Measurements from ENCODE around the gene HMGA1. TPM values are rescaled to one million over a fixed set of nuclear protein-coding genes. Genes with fewer than 3 reads are reported as not detected.
"Not testable (repeated sequence)": the region's sequence is repeated elsewhere in the genome, so short reads cannot be mapped to it uniquely, and the experiment has no call there.

HMGA1 gene
- total RNA-seq, 2 experiments from 2014 or later, result 803 to 814 TPM

DNA sequence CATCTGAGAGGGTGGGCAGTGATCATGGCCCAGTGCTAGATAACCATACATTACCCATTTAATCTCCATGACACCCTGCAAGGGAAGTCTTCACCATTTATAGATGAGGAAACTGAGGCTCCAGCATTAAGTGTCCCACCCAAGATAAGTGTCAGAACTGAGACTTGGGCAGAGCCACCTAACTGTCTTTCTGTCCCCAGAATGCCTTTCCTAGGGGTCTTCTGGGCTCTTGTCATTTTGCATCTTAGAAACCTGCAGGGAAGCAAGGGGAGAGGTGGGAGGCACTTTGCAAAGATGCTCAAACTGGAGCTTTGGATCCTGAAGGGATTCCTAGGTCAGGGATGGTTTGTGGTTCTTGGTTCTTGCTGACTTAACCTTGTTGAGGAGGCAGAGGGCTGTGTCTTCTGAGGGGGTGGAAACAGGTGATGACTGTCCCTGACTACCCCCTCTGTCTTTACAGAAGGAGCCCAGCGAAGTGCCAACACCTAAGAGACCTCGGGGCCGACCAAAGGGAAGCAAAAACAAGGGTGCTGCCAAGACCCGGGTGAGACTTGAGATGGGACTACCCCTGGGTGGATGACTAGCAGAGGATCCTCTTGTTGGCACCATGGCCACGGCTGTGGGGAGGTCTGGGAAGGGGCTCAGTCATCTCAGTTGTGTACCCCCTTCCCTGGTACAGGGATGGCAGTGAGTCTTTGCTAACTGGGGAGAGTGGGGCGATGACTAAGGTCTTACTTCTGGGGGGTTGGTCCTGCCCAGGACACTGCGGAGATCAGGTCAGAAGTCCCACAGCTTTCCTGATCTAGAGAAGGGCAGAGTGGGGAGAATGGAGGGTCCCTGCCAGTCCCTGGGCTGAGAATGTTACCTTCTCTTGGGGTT, 5.8 kb downstream of the HMGA1 start:
- no peaks in the 10 kb centered on the region for H3K27me3 Mint-ChIP-seq
- H3K9me3 Mint-ChIP-seq, result no peaks in the 10 kb centered on the region
- DNase-seq, result no peak
- peak overlapping the region; percentile 88 for H3K27ac Mint-ChIP-seq
- H3K36me3 Mint-ChIP-seq, result peaks cover 57% of the 10 kb centered on the region
- peaks cover 79% of the 10 kb centered on the region for H3K4me1 Mint-ChIP-seq
- H3K4me3 Mint-ChIP-seq, result peak overlapping the region; percentile 59

DNA sequence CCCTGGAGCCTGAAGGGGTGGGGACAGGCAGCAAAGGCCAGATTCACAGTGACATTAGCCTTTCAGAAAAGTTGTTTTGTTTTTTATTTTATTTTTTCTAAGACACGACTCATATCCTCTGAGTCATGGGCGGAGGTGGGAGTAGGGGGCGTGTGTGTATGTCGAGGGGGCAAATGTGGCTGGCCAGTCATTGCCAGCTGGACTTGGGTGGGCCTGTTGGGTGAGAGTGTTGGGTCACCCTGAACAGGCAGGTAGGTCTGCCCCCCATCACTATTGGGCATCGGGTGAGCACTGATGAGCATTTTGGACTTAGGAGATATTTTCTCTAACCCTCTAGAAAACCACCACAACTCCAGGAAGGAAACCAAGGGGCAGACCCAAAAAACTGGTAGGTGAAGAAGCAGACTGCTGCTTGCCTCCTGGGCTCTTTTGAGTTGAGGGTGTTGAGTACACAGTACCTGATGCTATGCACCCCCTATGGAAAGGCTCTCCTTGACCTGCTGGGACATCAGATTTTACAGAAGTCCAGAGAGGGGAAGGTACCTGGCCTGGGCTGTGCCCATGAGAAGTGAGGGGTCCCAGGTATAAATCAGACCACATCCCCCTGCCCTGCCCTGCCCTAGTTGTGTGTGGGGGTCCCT, 6.6 kb downstream of the HMGA1 start:
- Mint-ChIP-seq H3K27me3 (no peaks in the 10 kb centered on the region), H3K27ac (peak overlapping the region; percentile 88), H3K9me3 (no peaks in the 10 kb centered on the region), H3K36me3 (peaks cover 54% of the 10 kb centered on the region), H3K4me1 (peaks cover 87% of the 10 kb centered on the region), H3K4me3 (peak overlapping the region; percentile 59)
- no peak for DNase-seq

DNA sequence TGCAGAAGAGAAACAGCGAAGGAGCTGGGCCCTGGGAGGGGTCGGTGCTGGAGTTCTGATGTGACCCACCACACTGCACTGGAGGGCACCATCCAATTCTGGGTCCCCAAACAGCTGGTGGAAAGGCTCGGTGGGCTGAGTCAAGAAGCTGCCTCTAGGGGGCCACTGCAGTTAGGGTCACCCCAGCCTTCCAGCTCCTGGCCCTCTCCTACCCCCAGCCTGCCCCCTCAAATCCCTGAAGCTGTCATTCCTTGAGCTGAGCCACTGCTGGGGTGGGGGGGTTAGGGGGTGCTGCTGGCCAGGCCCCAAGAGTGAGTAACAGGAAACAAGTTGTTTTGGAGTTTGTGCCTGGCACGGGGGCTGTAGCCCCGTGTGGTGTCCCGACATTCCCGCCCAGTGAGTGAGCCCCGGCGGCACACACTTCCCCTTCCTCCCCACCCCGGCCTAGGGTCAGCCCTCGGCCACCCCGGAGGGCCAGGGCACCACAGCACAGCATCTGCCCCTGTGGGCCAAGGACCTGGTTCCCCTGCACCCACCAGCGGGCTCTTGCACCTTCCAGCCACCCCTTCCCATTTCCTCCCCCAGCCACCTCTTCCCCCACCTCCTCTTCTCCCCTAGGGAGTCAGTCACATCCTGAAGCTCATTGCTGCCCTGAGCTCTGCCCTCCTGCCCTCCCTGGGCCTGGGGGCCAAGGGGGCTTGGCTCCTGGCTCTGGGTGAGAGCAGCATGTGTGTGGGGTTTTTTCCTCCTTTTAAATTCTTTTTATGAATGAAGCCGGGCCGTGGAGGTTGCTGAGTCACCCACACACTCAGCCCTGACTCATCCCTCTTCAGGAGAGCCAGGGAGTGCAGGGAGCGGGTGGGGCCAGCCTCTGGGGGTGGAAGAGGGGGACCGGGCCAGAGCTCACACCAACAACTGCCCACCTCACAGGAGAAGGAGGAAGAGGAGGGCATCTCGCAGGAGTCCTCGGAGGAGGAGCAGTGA, 7.5 kb downstream of the HMGA1 start:
- peaks cover 46% of the 10 kb centered on the region for H3K36me3 Mint-ChIP-seq

DNA sequence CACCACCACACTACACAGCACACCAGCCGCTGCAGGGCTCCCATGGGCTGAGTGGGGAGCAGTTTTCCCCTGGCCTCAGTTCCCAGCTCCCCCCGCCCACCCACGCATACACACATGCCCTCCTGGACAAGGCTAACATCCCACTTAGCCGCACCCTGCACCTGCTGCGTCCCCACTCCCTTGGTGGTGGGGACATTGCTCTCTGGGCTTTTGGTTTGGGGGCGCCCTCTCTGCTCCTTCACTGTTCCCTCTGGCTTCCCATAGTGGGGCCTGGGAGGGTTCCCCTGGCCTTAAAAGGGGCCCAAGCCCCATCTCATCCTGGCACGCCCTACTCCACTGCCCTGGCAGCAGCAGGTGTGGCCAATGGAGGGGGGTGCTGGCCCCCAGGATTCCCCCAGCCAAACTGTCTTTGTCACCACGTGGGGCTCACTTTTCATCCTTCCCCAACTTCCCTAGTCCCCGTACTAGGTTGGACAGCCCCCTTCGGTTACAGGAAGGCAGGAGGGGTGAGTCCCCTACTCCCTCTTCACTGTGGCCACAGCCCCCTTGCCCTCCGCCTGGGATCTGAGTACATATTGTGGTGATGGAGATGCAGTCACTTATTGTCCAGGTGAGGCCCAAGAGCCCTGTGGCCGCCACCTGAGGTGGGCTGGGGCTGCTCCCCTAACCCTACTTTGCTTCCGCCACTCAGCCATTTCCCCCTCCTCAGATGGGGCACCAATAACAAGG, 8.5 kb downstream of the HMGA1 start:
- not testable (repeated sequence) for H3K27me3 Mint-ChIP-seq, H3K9me3 Mint-ChIP-seq, H3K4me3 Mint-ChIP-seq, DNase-seq
- Mint-ChIP-seq H3K4me1 (peaks cover 76% of the 10 kb centered on the region), H3K36me3 (peaks cover 39% of the 10 kb centered on the region), H3K27ac (peak overlapping the region; percentile 58)

More for the DNA sequence above, 7.5 kb downstream of the HMGA1 start:
- DNase-seq, result peak; percentile 64
- peaks cover 82% of the 10 kb centered on the region for H3K4me1 Mint-ChIP-seq
- peak overlapping the region; percentile 88 for H3K27ac Mint-ChIP-seq
- H3K9me3 Mint-ChIP-seq, result no peaks in the 10 kb centered on the region
- peak overlapping the region; percentile 59 for H3K4me3 Mint-ChIP-seq
- H3K27me3 Mint-ChIP-seq, result no peaks in the 10 kb centered on the region

DNA sequence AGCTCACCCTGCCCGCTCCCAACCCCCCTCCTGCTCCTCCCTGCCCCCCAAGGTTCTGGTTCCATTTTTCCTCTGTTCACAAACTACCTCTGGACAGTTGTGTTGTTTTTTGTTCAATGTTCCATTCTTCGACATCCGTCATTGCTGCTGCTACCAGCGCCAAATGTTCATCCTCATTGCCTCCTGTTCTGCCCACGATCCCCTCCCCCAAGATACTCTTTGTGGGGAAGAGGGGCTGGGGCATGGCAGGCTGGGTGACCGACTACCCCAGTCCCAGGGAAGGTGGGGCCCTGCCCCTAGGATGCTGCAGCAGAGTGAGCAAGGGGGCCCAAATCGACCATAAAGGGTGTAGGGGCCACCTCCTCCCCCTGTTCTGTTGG, 9.1 kb downstream of the HMGA1 start:
- not testable (repeated sequence) for DNase-seq, H3K27me3 Mint-ChIP-seq, H3K9me3 Mint-ChIP-seq
- H3K27ac Mint-ChIP-seq, result peak overlapping the region; percentile 58
- peaks cover 37% of the 10 kb centered on the region for H3K36me3 Mint-ChIP-seq
- H3K4me3 Mint-ChIP-seq, result peak overlapping the region; percentile 23
- peaks cover 72% of the 10 kb centered on the region for H3K4me1 Mint-ChIP-seq

DNA sequence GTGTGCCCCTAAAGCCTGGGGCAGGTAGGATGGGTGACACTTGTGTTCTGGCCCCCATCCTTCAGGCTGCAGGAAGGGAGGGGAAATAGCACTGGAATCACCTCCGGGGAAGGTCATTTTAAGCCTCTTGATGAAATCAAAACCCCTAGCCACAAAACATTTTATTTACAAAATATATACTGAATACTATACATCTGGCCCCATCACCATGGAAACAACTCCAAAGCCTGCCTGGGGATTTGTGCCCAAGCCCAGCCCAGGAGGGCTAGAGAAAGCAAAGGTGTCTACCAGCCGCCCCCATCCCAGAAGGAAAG, 9.5 kb downstream of the HMGA1 start:
- Mint-ChIP-seq H3K4me3 (no peak overlapping the region), H3K9me3 (no peaks in the 10 kb centered on the region), H3K27ac (peak overlapping the region; percentile 71), H3K27me3 (no peaks in the 10 kb centered on the region), H3K36me3 (peaks cover 33% of the 10 kb centered on the region), H3K4me1 (peaks cover 67% of the 10 kb centered on the region)
- no peak for DNase-seq

DNA sequence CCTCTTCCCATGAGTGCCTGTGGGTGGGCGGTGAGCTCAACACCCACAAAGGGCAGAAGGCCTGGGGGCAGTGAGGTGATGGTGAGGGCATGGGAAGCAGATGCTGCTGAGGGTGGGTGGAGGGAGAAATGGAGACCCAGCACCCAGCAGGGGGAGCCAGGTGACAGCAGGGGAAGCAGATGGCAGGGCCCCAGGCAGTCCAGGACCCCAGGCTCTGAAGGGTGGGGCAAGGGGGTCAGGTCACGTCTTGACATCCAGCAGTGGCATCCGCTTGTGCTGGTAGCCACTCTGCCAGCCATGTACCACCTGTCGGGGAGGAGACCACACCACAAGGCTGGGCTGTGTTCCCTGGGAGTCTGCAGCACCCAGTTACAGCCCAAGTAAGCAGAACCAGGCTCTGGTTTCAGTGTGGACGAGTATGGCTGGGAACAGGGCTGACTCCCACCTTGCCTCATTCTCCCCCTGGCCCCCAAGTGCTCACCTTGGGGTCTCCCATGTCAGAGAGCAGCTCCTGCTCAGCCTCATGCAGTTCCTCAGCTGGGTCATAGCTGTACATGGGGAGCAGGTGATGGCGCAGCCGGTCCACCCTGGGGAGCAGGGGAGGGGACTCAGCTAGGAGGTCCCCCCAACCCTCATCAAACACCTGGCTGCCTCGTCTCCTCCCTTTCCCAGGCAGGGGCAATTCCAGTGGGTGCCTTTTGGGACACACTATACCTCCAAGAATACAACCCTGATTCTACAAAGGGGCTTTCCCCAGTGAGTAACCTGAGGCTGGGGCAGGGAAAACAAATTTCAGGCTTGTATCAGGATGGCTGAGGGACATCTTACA, 10.1 kb downstream of the HMGA1 start:
- DNase-seq, result peak; percentile 66
- Mint-ChIP-seq H3K4me1 (peaks cover 61% of the 10 kb centered on the region), H3K36me3 (peaks cover 27% of the 10 kb centered on the region), H3K27me3 (no peaks in the 10 kb centered on the region), H3K9me3 (no peaks in the 10 kb centered on the region), H3K4me3 (peak overlapping the region; percentile 29), H3K27ac (peak overlapping the region; percentile 71)

DNA sequence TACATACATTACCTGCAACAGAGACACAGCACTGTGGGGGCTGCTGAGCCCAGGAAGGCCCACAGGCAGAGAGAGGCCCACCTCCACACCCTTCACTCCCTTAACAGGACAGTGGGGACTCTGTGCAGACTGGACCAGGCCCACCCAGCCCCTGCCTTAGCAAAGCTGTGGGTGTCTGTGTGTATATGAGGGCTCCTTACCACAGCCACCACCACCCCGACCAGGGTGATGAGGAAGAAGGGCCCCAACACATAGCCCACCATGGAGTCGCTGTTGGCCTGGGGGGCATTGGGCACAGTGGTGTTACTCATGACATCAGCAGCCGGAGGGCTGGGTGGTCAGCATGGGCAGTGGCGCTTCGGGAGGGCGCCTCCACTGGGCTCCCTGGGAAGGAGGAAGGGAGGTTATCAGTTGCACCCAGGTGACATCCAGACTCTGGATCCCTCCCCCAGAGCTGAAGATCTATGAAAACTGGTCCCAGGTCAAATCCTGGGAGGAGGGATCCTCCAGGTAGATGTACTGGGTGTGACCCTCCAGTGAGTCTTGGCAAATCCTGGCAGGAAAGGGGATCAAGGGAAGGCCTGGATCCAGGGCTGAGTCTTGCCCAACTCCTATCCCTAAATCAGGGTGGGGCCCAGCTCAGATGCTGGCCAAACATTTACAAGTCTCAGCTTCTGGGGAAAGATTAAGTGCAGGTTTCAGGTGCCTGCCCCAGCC, 11.0 kb downstream of the HMGA1 start:
- H3K36me3 Mint-ChIP-seq, result peaks cover 18% of the 10 kb centered on the region
- no peak for DNase-seq
- H3K27ac Mint-ChIP-seq, result peak overlapping the region; percentile 89
- peak overlapping the region; percentile 95 for H3K4me3 Mint-ChIP-seq
- H3K4me1 Mint-ChIP-seq, result peaks cover 53% of the 10 kb centered on the region
- no peaks in the 10 kb centered on the region for H3K9me3 Mint-ChIP-seq
- H3K27me3 Mint-ChIP-seq, result no peaks in the 10 kb centered on the region

DNA sequence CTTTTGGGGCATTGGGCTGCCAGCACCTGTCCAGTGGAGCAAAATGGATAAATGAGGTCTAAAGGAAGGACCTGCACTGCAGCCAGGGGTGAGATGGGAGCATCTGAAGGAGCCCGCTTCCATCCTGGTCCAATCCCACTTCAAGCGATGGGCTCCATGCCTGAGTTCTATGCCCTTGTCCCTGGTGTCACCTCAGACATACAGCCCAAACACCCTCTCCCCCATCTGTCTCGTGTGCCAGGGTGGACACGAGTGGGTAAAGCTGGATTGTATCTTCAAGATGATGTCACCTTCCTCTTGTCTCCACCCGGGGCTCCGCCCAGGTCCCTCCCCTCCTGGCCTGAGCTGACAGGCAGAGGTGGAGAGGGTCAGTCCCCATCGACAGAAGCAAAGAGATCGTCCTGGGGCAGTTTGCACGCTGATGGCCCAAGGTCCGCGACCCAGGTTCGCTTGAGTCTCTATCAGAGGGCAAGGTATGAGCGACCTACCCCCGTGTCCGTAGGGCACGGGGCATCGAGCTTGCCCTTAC, 11.6 kb downstream of the HMGA1 start:
- H3K36me3 Mint-ChIP-seq, result peaks cover 12% of the 10 kb centered on the region
- H3K4me1 Mint-ChIP-seq, result peaks cover 46% of the 10 kb centered on the region
- no peaks in the 10 kb centered on the region for H3K9me3 Mint-ChIP-seq
- peak overlapping the region; percentile 95 for H3K4me3 Mint-ChIP-seq
- DNase-seq, result peak; percentile 49
- H3K27ac Mint-ChIP-seq, result peak overlapping the region; percentile 89
- H3K27me3 Mint-ChIP-seq, result no peaks in the 10 kb centered on the region

DNA sequence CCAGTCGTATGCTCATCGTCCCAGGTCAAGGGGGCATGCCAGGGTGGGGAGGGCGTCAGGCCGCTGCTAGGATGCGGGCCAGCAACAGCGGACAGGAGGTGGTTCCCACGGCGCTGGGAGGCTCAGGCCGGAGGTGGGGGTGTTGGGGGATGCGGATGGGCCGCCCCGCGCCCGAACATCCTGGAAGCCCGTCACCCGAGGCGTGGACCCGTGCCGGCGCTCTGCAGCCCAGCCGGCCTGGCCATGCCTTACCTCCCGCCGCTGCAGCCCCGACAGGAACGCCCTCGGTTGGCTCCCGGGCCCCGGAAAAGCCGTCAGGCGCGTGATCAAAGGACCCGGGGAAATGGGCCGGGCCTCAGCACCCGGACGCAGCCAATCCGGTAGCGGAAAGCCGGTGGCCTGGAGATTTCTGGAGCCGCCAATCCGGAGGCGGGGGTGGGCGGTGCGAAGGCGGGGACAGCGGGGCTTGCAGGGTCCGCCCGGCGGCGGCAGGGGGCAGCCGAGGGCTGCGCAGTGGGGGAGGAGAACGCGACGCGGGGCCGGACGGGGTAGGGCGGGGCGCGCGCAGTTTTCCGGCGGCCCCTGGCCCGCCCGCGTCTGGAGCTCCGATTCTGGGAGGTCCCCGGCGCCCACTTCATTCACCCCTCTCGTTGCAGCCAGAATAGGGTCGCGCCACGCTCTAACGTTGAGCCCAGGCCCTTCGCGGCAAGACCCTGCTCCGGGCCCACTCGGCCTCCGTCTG, 12.2 kb downstream of the HMGA1 start, which contains the start of gene SMIM29:
TSS of gene SMIM29 (minus strand) at position 280 of the 742 bp plus-strand sequence. CDS start 1,215 bp downstream, outside the sequence.
- H3K4me1 Mint-ChIP-seq, result peaks cover 40% of the 10 kb centered on the region
- DNase-seq, result peak; percentile 97
- peak within 1 kb of the TSS; percentile 95 for H3K4me3 Mint-ChIP-seq
- H3K36me3 Mint-ChIP-seq, result peaks cover 8% of the 10 kb centered on the region
- H3K27ac Mint-ChIP-seq, result peak within 1 kb of the TSS; percentile 89
- no peaks in the 10 kb centered on the region for H3K27me3 Mint-ChIP-seq
- no peaks in the 10 kb centered on the region for H3K9me3 Mint-ChIP-seq

DNA sequence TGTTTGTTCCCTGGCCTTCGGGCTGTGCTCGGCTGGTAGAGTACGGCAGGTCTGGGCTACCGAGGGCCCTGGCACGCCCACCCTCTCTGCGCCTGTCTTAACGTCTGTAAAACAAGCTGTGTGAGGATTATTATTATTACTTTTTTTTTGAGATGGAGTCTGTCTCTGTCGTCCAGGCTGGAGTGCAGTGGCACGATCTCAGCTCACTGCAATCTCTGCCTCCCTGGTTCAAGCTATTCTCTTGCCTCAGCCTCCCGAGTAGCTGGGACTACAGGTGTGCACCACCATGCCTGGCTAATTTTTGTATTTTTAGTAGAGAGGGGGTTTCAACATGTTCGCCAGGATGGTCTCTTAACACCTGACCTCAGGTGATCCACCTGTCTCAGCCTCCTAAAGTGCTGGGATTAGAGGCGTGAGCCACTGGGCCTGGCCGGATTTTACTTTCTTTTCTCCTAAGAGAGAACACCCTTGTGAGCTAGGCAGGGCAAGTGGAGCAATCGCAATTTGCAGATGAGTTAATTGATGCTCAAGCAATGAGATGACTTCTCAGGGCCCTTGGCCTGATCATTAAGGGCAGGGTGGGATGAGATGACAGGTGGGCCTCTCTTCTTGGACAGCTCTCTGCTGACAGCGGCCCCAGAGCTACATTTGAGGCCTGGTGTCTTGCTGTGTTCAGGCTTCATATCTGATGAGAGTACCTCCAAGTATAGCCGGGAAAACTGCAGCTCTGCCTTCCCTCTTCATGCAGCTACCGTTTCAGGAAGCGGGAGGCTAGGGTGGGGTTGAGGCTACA, 13.0 kb downstream of the HMGA1 start:
- peak overlapping the region; percentile 95 for H3K4me3 Mint-ChIP-seq
- H3K4me1 Mint-ChIP-seq, result peaks cover 34% of the 10 kb centered on the region
- H3K36me3 Mint-ChIP-seq, result peaks cover 7% of the 10 kb centered on the region
- peak overlapping the region; percentile 85 for H3K27ac Mint-ChIP-seq
- H3K27me3 Mint-ChIP-seq, result no peaks in the 10 kb centered on the region
- no peaks in the 10 kb centered on the region for H3K9me3 Mint-ChIP-seq
- no peak for DNase-seq

DNA sequence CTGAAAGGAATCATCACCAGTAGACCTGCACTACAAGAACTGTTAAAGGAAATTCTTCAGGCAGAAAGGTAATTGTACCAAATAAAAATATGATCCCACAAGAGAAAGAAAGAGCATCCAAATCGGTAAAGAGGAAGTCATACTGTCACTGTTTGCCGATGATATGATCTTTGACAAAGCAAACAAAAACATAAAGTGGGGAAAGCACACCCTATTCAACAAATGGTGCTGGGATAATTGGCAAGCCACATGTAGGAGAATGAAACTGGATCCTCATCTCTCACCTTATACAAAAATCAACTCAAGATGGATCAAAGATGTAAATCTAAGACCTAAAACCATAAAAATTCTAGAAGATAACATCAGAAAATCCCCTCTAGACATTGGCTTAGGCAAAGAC, 15.7 kb downstream of the HMGA1 start:
- H3K4me3 Mint-ChIP-seq, H3K9me3 Mint-ChIP-seq, H3K27ac Mint-ChIP-seq, DNase-seq, H3K36me3 Mint-ChIP-seq, H3K27me3 Mint-ChIP-seq: not testable (repeated sequence)
- peaks cover 15% of the 10 kb centered on the region for H3K4me1 Mint-ChIP-seq
